Activated naive CD8-positive, alpha-beta T cell treated with anti-CD3 and anti-CD28 coated beads for 36 hours (primary cell): ENCODE results near the gene SEC31B. TPM values are rescaled to one million over a fixed set of nuclear protein-coding genes. Genes with fewer than 3 reads are reported as not detected.

Source experiments
- DNase-seq: peaks from one replicate; pipeline ENCODE4 v3.0.0; 2021
- H3K27ac Mint-ChIP-seq: one replicate; pipeline ENCODE4 v1.8.0; 2022; ENCODE audit warnings: mild to moderate bottlenecking, moderate library complexity, mixed read lengths
- H3K27me3 Mint-ChIP-seq: one replicate; pipeline ENCODE4 v1.8.0; 2022; ENCODE audit warnings: mild to moderate bottlenecking, mixed read lengths
- H3K36me3 Mint-ChIP-seq: one replicate; pipeline ENCODE4 v1.8.0; 2021; ENCODE audit warnings: mild to moderate bottlenecking, mixed read lengths
- H3K4me1 Mint-ChIP-seq: one replicate; pipeline ENCODE4 v1.8.0; 2021; ENCODE audit warnings: mixed read lengths
- H3K4me3 Mint-ChIP-seq: one replicate; pipeline ENCODE4 v1.8.0; 2022; ENCODE audit warnings: mild to moderate bottlenecking, moderate library complexity, mixed read lengths
- H3K9me3 Mint-ChIP-seq: one replicate; pipeline ENCODE4 v1.8.0; 2022; ENCODE audit warnings: mixed read lengths
- total RNA-seq, 2 experiments: library from RNA; stranded (reverse); gene quantifications; one replicate each; pipeline ENCODE4 v1.2.3, GENCODE V29; 2021

The SEC31B gene
- total RNA-seq, 2 experiments from 2014 or later = 14.6 to 17.5 TPM

DNA sequence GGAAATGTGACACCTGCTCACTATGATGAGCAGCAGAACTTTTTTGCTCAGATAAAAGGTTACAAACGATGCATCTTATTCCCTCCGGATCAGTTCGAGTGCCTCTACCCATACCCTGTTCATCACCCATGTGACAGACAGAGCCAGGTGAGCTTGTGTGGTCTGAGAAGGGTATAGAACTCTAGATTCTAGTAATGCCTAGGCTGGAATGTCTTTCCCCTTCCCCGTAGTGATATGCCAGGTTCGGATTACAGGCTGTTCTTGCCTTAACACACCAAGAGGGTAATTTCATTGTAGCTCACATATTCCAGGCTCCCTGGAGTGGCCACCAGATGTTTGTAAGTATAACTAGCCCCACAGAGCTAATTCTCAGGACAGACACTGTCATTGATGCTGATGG, 25.3 kb upstream of the SEC31B start:
- H3K27me3 Mint-ChIP-seq = no peaks in the 10 kb centered on the region
- peaks cover 20% of the 10 kb centered on the region for H3K36me3 Mint-ChIP-seq
- H3K4me3 Mint-ChIP-seq = no peak overlapping the region

GRCh38 chr10:100537475-100537874, 17.8 kb upstream of the SEC31B start:
- Mint-ChIP-seq H3K4me1 (peaks cover 18% of the 10 kb centered on the region), H3K9me3 (no peaks in the 10 kb centered on the region), H3K36me3 (peaks cover 12% of the 10 kb centered on the region), H3K27me3 (no peaks in the 10 kb centered on the region), H3K27ac (no peak overlapping the region), H3K4me3 (no peak overlapping the region)
- no peak for DNase-seq

More for the DNA sequence above, 25.3 kb upstream of the SEC31B start:
- no peaks in the 10 kb centered on the region for H3K9me3 Mint-ChIP-seq
- no peak for DNase-seq
- peak overlapping the region; percentile 35 for H3K27ac Mint-ChIP-seq
- H3K4me1 Mint-ChIP-seq = no peaks in the 10 kb centered on the region

DNA sequence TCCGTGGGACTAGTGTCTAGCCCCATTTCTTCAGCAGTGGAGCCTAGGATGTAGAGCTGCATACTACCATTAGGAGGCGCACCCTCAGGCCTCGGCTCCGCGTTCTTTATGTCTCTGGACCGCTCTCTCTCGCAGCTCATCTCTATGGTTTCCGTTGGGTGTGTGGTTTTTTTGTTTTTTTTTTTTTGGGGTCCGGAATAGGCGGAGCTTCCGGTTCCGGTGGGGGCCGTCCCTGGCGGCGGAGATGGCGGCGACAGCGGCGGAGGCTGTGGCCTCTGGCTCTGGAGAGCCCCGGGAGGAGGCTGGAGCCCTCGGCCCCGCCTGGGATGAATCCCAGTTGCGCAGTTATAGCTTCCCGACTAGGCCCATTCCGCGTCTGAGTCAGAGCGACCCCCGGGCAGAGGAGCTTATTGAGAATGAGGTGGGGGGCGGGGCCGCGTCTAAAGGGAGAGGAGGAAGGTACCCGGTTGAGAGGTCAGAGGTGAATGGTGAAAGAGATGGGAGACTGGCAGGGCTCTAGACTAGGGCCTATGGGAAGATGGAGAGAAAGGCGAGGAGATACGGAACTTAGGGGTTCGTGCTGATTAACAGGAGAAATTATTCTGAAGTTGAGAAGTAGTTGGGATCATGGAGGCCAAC, 16.2 kb upstream of the SEC31B start, which contains the start of gene HIF1AN:
Gene HIF1AN, plus strand, starts transcription at position 229 of the 639 bp plus-strand sequence. Its CDS starts 16 bp downstream, at position 245.
- Mint-ChIP-seq H3K27ac (peak within 1 kb of the TSS; percentile 38), H3K4me1 (peaks cover 28% of the 10 kb centered on the region), H3K4me3 (no peak within 1 kb of the TSS), H3K36me3 (peaks cover 3% of the 10 kb centered on the region), H3K9me3 (no peaks in the 10 kb centered on the region), H3K27me3 (no peaks in the 10 kb centered on the region)
- DNase-seq = peak; percentile 88

DNA sequence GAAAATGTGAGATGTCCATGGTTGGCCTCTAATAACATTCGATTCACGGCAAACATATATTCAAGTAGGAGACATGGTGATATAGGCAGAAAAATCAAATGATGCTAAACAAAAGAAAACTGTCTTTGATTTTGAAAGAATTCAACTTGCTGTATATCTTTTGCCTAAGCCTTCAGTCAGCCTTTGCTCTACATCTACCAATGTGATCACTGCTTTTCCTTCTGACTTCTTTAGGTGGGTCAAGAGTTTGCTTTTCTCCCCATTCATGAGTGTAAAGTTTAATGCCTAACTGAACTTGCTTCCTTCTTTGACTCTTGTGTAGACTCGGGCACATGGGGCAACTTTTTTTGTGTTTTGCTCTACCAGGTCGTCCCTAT, 15.7 kb upstream of the SEC31B start:
- no peak for DNase-seq
- Mint-ChIP-seq H3K27me3 (no peaks in the 10 kb centered on the region), H3K36me3 (peaks cover 2% of the 10 kb centered on the region)

GRCh38 chr10:100534726-100535125, 15.1 kb upstream of the SEC31B start:
- Mint-ChIP-seq H3K27ac (no peak overlapping the region), H3K27me3 (no peaks in the 10 kb centered on the region)
- no peak for DNase-seq

More for the DNA sequence above, 15.7 kb upstream of the SEC31B start:
- Mint-ChIP-seq H3K27ac (no peak overlapping the region), H3K4me1 (peaks cover 29% of the 10 kb centered on the region), H3K4me3 (no peak overlapping the region), H3K9me3 (no peaks in the 10 kb centered on the region)

DNA sequence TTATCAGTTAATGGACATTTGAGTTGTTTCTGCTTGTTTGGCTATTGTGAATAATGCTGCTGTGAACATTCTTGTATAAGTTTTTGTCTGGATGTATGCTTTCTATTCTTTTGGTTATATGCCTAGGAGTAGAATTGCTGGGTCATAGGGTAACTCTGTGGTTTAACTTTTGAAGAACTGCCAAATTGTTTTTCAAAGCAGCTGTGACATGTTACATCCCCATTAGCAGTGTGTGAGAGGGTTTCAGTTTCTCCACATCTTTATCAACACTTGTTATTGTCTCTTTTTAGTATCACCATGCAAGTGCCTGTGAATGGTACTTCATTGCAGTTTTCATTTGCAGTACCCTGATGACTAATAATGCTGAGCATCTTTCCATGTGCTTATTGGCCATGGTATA, 12.1 kb upstream of the SEC31B start:
- peak overlapping the region; percentile 40 for H3K27ac Mint-ChIP-seq
- DNase-seq = no peak
- H3K4me1 Mint-ChIP-seq = peaks cover 30% of the 10 kb centered on the region
- H3K36me3 Mint-ChIP-seq = peaks cover 14% of the 10 kb centered on the region
- H3K4me3 Mint-ChIP-seq = no peak overlapping the region
- H3K27me3 Mint-ChIP-seq = no peaks in the 10 kb centered on the region
- H3K9me3 Mint-ChIP-seq = no peaks in the 10 kb centered on the region

More at GRCh38 chr10:100534726-100535125, 15.1 kb upstream of the SEC31B start:
- no peak overlapping the region for H3K4me3 Mint-ChIP-seq
- no peaks in the 10 kb centered on the region for H3K9me3 Mint-ChIP-seq
- peaks cover 2% of the 10 kb centered on the region for H3K36me3 Mint-ChIP-seq
- peaks cover 33% of the 10 kb centered on the region for H3K4me1 Mint-ChIP-seq

GRCh38 chr10:100529475-100530298, 10.0 kb upstream of the SEC31B start, which contains the start of gene NDUFB8:
NDUFB8 (minus strand) TSS chr10:100529871; CDS start chr10:100529851, 20 bp downstream.
- peak; percentile 86 for DNase-seq
- peak within 1 kb of the TSS; percentile 99 for H3K4me3 Mint-ChIP-seq
- no peaks in the 10 kb centered on the region for H3K9me3 Mint-ChIP-seq
- peaks cover 24% of the 10 kb centered on the region for H3K36me3 Mint-ChIP-seq
- no peaks in the 10 kb centered on the region for H3K27me3 Mint-ChIP-seq
- peak within 1 kb of the TSS; percentile 99 for H3K27ac Mint-ChIP-seq
- peaks cover 31% of the 10 kb centered on the region for H3K4me1 Mint-ChIP-seq

DNA sequence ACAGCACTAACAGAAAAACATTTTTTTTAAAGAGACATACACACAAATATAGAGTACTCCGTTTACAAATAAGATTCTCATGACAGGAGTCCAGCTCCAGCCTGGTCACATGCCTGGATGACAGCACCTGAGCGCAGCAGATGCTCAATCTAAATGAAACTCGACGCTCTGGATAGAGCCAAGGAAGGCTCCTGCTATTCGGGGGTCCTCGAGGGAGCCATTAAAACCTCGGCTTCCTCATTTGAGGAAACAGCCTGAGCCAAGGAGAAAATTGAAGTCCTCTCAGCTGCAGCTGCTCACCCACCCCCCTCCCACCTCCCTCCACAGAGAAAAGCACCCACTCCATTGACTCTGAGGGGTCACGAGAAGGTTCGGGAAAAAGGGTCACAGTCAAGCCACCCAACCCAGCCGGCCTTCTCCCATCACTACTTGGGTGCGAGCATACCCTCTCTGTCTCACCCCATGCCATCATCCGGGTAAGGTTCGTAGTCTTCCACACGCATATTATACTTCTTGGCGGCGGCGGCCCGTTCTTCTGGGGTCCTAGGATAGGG, 9.3 kb upstream of the SEC31B start:
- Mint-ChIP-seq H3K27ac (peak overlapping the region; percentile 99), H3K27me3 (no peaks in the 10 kb centered on the region), H3K36me3 (peaks cover 27% of the 10 kb centered on the region), H3K4me1 (peaks cover 37% of the 10 kb centered on the region), H3K4me3 (peak overlapping the region; percentile 99), H3K9me3 (no peaks in the 10 kb centered on the region)
- DNase-seq = no peak

- peaks cover 40% of the 10 kb centered on the region for H3K4me1 Mint-ChIP-seq
- H3K4me3 Mint-ChIP-seq = peak overlapping the region; percentile 99
- H3K36me3 Mint-ChIP-seq = peaks cover 34% of the 10 kb centered on the region
- peak overlapping the region; percentile 99 for H3K27ac Mint-ChIP-seq
- no peak for DNase-seq
- no peaks in the 10 kb centered on the region for H3K9me3 Mint-ChIP-seq
- H3K27me3 Mint-ChIP-seq = no peaks in the 10 kb centered on the region
Observed at GRCh38 chr10:100528123-100528886, 8.6 kb upstream of the SEC31B start.

DNA sequence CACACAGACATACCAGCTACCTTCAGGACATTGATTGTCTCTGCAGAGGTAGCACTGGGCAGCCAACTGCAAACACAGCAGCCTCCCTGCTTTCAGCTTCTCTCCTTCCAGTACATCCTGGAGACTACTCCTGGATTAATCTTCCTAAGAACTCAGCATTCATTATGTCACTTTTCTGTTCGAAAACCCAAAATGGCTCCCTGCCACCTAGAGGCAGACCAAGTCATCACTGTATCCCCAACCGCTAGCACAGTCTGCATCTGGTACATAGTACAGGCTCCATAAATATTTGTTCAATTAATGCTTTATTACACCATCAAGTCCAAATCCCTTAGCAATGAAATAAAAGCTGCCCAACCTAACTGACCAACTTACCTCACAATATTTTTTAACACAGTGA, 5.0 kb upstream of the SEC31B start:
- DNase-seq = no peak
- Mint-ChIP-seq H3K27ac (no peak overlapping the region), H3K27me3 (no peaks in the 10 kb centered on the region), H3K36me3 (peaks cover 36% of the 10 kb centered on the region), H3K9me3 (no peaks in the 10 kb centered on the region), H3K4me3 (no peak overlapping the region), H3K4me1 (peaks cover 24% of the 10 kb centered on the region)

GRCh38 chr10:100524206-100524605, 4.5 kb upstream of the SEC31B start:
- H3K9me3 Mint-ChIP-seq = no peaks in the 10 kb centered on the region
- peak overlapping the region; percentile 17 for H3K27ac Mint-ChIP-seq
- no peaks in the 10 kb centered on the region for H3K27me3 Mint-ChIP-seq
- H3K4me1 Mint-ChIP-seq = peaks cover 26% of the 10 kb centered on the region
- no peak overlapping the region for H3K4me3 Mint-ChIP-seq
- no peak for DNase-seq
- peaks cover 34% of the 10 kb centered on the region for H3K36me3 Mint-ChIP-seq

GRCh38 chr10:100522945-100523344, 3.3 kb upstream of the SEC31B start:
- Mint-ChIP-seq H3K4me1 (peaks cover 28% of the 10 kb centered on the region), H3K27me3 (no peaks in the 10 kb centered on the region), H3K27ac (no peak overlapping the region), H3K4me3 (no peak overlapping the region), H3K36me3 (peaks cover 28% of the 10 kb centered on the region), H3K9me3 (no peaks in the 10 kb centered on the region)
- no peak for DNase-seq

GRCh38 chr10:100522107-100522801, 2.6 kb upstream of the SEC31B start:
- Mint-ChIP-seq H3K4me1 (peaks cover 31% of the 10 kb centered on the region), H3K27ac (peak overlapping the region; percentile 3), H3K4me3 (no peak overlapping the region), H3K9me3 (no peaks in the 10 kb centered on the region), H3K36me3 (peaks cover 28% of the 10 kb centered on the region), H3K27me3 (no peaks in the 10 kb centered on the region)
- no peak for DNase-seq

GRCh38 chr10:100520811-100521210, 1.1 kb upstream of the SEC31B start:
- Mint-ChIP-seq H3K9me3 (no peaks in the 10 kb centered on the region), H3K4me1 (peaks cover 25% of the 10 kb centered on the region), H3K4me3 (no peak overlapping the region), H3K36me3 (peaks cover 20% of the 10 kb centered on the region), H3K27ac (peak overlapping the region; percentile 16), H3K27me3 (no peaks in the 10 kb centered on the region)
- DNase-seq = no peak
